ENCODE data around the gene FBXW7.
"Not testable (repeated sequence)": the region's sequence is repeated elsewhere in the genome, so short reads cannot be mapped to it uniquely, and the experiment has no call there.

DNA sequence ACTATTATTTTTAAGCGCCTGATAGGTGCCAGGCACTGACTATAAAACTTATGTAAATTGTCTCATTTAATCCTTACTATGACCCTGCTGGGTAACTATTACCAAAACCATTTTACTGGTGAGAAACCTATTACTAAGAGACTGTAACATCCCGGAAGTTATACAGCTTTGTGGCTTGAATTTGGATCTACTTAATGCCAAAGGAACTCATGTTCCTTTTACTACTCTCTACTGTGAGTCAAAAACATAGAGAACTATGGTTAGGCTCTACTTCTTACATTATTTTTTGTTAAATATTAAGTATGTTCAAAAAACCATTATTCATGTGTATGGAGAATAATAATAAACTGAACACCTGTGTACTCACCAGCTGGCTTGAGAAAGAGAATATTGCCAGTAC, 14.8 kb upstream of the FBXW7 start:
- not testable (repeated sequence) for TF ChIP-seq MAX (CRISPR knock-in tag; IDR thresholded peaks at IDR 0.05); KAT7 (CRISPR knock-in tag; IDR thresholded peaks at IDR 0.05; ENCODE audit: borderline replicate concordance)
- TF ChIP-seq, protein P1, sequence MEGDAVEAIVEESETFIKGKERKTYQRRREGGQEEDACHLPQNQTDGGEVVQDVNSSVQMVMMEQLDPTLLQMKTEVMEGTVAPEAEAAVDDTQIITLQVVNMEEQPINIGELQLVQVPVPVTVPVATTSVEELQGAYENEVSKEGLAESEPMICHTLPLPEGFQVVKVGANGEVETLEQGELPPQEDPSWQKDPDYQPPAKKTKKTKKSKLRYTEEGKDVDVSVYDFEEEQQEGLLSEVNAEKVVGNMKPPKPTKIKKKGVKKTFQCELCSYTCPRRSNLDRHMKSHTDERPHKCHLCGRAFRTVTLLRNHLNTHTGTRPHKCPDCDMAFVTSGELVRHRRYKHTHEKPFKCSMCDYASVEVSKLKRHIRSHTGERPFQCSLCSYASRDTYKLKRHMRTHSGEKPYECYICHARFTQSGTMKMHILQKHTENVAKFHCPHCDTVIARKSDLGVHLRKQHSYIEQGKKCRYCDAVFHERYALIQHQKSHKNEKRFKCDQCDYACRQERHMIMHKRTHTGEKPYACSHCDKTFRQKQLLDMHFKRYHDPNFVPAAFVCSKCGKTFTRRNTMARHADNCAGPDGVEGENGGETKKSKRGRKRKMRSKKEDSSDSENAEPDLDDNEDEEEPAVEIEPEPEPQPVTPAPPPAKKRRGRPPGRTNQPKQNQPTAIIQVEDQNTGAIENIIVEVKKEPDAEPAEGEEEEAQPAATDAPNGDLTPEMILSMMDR (IDR thresholded peaks at IDR 0.05), result not testable (repeated sequence)
- TF ChIP-seq, protein P2, sequence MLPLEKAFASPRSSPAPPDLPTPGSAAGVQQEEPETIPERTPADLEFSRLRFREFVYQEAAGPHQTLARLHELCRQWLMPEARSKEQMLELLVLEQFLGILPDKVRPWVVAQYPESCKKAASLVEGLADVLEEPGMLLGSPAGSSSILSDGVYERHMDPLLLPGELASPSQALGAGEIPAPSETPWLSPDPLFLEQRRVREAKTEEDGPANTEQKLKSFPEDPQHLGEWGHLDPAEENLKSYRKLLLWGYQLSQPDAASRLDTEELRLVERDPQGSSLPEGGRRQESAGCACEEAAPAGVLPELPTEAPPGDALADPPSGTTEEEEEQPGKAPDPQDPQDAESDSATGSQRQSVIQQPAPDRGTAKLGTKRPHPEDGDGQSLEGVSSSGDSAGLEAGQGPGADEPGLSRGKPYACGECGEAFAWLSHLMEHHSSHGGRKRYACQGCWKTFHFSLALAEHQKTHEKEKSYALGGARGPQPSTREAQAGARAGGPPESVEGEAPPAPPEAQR (CRISPR knock-in tag; IDR thresholded peaks at IDR 0.05), result not testable (repeated sequence)

All from WTC11 (cell line).